GM15510 (cell line): ENCODE measurements around the gene SERPINB8.

ENCODE experiments used
- POLR2A ChIP-seq: IDR thresholded peaks from 3 replicates; pipeline ENCODE4 v1.6.1; 2011; ENCODE audit warnings: borderline replicate concordance; ENCODE audit not compliant: insufficient read length; ENCODE audit errors: extremely low read depth

SERPINB8 gene

GRCh38 chr18:63981719-63982118 is 11.8 kb downstream of the SERPINB8 start:
- no peak for TF ChIP-seq POLR2A

DNA sequence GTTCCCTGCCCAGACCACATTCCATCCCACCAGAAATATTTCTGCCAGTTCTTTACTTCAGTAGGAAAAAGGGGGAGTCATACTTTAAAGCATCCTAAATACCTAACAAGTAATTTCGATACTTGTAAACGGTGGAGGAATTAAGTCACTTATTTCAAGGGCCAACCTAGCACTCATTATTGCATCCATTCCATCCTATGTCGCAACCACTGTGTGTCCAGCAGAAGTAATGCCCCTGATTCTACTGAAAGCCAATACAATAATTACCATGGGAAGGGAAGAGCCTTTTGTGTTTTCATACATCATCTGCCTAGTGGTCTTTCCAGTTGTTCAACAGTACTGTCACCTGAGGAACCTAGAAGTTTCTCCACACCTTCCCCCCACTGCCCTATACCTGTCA is 12.5 kb downstream of the SERPINB8 start:
- TF ChIP-seq POLR2A = no peak

GRCh38 chr18:63986885-63987284 is 17.0 kb downstream of the SERPINB8 start:
- TF ChIP-seq POLR2A = no peak

DNA sequence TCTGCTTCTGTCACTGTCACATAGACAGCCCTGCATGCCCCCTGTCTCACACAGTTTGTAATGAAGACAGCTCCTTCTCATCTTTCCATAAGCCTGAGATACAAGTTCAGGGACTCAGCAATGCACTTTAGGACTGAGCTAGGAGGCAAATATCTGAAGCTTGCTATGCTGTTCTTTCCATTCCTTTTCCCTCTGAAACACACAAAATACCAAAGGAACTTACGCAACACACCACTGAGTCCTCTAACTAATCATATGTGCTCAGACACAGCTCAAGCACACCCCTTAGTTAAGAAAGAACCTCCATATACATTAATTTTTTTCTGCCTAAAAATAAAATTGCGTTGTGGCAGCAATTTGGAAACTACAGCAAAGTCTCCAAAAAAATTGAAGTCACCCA is 17.9 kb downstream of the SERPINB8 start:
- TF ChIP-seq POLR2A = no peak

DNA sequence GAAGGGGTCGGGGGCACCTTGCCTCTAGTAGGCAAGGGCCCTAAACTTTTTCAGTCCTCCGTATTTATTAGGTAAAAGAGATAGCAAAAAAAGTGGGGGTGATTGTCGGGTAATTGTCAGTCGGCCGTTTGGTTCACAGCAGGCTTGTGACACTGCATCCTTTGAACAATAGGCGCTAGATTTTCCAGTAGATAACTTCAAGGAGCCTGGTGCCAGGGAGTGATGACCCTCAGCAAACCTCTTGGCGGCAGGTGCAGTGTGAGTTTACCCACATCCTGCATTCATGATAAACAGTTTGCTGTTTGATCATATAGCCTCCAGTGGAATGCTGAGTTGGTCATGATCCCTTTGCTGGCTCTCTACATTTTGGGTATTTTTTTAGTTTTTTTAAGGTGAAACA is 22.9 kb downstream of the SERPINB8 start:
- TF ChIP-seq POLR2A = no peak

- no peak for TF ChIP-seq POLR2A
Observed at GRCh38 chr18:63994783-63995399, 25.0 kb downstream of the SERPINB8 start.

- no peak for TF ChIP-seq POLR2A
Observed at GRCh38 chr18:63997041-63997440, 27.2 kb downstream of the SERPINB8 start.

DNA sequence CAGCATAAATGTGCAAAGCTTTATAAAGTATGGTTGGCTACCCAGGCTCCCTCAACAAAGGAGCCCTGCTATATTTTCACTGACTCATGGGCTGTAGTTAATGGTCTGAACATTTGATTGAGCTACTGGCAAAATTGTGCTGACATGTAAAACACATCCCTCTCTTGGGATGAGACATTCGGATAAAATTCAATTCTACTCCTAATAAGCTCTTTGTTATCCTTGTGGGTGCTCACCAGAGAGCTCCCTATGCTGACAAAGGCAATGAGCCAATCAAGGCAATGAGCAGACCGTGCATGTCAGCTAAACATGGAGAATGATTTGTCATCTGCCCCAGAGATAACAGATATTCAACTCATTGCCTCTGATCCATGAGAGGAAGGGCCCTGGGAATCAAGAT is 27.7 kb downstream of the SERPINB8 start:
- TF ChIP-seq POLR2A = no peak

- TF ChIP-seq POLR2A = no peak
Observed at GRCh38 chr18:63999871-64000270, 30.0 kb downstream of the SERPINB8 start.

DNA sequence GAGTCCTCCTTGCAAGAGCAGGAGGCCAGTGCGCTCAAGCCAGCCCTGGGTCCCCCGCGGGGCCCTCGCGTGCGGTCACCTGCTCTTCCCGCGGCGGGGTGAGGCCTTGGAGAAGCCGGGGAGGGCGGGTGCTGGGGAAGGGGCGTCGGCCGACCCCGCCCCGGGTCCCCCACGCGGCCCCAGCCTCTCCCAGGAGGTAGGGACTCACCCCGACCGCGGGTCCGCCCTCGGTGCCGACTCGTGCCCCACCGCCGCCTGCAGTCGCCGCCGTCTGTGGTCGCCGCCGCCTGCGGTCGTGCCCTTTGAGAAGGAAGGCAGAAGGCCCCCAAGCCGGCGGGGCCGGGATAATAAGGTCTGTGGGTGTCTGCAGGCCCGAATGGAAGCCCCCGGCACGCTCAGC is 32.7 kb downstream of the SERPINB8 start:
- no peak for TF ChIP-seq POLR2A

- no peak for TF ChIP-seq POLR2A
Observed at GRCh38 chr18:64009305-64009704, 39.4 kb downstream of the SERPINB8 start.

DNA sequence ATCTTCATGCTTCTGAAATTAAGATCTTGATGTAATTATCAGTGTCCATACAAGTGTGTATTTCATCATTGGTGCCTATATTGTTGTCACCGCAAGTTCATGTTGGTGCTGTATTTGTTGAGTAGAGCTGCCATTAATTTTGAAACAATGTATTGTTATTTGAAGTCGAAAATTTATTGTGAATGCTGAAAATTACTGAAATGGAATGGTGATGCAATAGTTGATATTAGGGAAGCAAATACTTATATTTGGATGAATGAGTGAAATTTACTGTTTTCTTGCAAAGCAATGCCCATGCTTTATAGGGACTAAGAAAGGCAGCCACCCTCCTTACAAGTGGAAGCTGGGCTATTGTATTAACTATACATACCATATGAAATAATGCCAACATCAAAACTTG is 41.6 kb downstream of the SERPINB8 start:
- TF ChIP-seq POLR2A = no peak

DNA sequence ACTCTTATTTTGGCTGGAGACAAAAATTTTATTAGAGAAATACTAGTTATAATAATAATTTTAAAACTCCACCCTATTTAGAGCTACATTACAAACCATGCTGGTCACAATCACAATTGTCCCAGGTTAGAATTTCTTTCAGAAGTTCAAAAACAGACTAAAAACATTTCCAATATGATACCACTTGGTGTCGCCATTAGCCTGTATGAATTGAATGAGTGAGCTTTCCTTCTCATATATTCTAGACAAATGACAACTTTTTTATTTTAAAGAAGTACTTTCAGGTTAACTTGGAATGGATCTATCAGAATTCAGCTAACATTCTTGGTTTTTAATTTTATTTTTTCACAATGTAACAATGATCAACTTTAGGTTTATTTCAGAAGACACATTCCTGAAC is 48.0 kb downstream of the SERPINB8 start:
- TF ChIP-seq POLR2A = no peak

- no peak for TF ChIP-seq POLR2A
Observed at GRCh38 chr18:64019922-64020756, 50.3 kb downstream of the SERPINB8 start.

DNA sequence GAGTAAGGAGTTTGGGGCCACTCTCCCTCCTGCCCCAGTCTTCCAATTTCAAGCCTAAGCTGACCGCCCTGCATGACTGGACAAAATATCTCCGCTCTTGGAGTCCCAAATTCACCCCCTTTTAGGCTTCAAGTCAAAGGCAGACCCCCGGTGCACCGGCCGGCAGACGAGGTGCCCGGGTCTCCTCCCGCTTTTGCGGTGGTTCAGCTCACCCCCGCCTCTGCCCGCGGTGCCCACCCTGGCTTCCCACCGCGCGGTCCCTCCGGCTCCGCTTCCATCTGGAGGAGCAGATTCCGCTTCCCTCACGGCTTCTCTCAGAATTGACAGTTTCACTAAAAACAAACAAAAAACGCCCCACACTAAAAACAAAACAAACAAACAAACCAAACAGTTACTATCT is 56.5 kb downstream of the SERPINB8 start:
- no peak for TF ChIP-seq POLR2A

DNA sequence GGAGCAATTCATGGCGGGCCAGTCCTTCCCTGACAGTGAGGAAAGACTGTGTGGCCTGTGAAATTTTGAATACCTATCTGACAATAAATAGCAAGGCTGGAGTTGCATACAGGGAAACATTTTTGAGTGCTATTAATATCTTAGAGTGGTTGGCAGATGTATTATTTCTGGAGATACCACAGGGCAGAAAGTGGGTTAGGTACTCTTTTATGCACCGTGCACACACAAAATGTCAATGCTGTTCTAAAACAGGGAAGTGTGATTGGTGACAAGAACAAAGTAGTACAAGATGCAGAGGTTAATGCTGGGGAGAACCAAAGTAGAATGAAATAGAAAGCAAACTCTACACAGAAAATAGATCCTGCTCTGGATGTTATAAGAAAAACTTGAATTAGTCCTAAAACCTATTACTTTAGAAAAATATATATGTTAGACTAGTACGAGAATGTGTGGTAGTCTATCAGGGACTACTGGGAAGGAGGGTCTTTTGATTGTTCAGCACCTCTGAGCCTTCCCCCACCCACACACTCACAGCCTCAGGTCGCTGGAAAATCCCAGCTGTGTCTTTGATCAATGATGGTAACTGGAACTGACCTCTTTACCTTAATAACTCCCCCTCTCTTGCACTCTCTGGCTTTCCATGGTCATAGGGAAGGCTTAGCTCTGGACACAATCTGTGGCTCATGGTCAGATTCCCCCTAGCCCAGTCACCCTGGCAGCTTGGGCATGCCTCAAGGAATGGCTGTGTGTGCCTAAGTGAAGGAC is 58.2 kb downstream of the SERPINB8 start:
- TF ChIP-seq POLR2A = no peak

DNA sequence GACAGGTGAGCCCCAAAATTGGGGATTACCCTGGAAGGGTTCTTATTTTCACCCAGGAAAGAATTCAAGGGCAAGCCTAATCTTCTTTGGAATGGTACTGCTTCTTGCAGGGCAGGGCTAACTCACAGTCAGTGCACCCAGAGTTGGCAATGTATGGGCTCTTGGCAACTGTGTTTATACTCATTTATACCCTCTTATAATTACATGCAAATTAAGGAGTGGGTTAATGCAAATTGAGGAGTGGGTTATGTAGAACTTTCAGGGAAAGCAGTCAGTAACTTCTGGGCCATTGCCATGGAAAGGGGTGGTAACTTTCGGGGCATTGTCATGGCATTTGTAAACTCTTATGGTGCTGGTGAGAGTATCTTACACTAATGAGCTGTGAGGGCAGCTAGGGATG is 59.2 kb downstream of the SERPINB8 start:
- no peak for TF ChIP-seq POLR2A

DNA sequence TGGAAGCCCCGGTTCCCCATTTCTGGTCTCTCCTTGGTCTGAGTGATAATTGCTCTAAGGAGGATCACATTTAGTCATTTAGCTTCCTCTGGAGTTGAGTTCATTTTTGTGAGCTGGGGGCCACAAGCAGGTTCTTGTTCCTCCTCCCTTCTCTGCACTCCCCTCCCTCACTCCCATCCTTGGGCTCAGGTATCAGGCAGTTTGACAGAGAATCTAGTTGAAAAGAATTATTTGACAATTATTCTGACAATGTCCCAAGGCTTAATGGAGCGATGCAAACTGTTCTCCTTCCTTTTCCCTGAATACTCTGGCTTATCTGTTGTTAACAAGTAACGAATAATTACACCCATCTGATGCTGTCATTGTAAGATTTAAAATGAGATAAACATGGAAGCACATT is 61.5 kb downstream of the SERPINB8 start:
- TF ChIP-seq POLR2A = no peak
